RKO (cell line): ENCODE data around the gene SUGCT.
"Not testable (repeated sequence)": the region's sequence is repeated elsewhere in the genome, so short reads cannot be mapped to it uniquely, and the experiment has no call there.

ENCODE experiments used
- DNase-seq: peaks from one replicate; pipeline ENCODE4 v3.0.0-alpha.2; 2016; ENCODE audit warnings: low spot score

SUGCT gene

DNA sequence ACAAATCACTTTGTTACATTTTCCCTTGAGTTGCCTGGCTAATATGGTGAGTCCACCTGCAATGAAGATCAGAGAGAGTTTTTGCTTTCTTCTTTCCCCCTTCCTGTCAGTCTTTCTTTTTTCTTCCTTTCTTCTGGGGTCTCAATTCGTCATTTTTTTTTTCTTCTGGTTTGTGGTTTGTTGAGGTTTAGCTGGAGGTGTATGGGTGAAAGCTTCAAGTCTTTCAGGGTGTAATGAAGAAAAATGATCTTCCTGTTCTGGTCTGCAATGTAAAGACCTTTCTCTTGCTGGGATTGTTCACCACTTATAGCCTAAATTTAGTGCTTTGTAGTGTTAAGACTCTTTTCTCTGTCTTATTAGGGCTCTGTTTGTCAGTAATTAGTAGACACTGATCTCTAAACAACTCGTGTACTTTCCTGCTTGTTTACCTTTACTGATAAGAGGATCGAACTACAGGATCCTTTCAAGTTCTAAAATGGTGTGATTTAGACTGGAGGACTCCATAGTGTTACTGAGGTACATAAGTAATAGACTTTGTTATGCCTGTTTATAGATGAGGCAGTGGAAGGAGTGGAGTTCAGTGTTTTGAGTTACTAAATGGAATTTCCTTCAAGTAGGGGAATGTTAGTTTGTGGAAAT lies 129.1 kb downstream of the SUGCT start:
- DNase-seq: no peak

DNA sequence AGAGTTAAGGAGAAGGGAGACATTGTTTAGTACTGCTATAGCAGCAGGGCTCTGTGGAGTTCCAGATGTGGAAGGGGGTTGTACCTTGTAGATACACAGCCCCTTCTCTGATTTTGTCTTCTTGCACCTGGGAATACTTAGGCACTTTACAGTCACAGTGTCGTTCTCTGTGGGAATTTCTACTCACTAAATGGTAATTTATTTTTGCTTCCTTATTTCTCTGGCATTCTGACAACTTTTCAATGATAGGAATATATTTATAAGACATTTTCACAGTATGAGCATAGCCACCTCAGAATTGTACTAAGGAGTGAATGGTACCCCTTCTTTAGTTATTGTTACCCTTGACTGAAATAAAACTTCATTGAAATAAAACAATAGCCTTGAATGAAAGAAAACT lies 132.8 kb downstream of the SUGCT start:
- DNase-seq: no peak

DNA sequence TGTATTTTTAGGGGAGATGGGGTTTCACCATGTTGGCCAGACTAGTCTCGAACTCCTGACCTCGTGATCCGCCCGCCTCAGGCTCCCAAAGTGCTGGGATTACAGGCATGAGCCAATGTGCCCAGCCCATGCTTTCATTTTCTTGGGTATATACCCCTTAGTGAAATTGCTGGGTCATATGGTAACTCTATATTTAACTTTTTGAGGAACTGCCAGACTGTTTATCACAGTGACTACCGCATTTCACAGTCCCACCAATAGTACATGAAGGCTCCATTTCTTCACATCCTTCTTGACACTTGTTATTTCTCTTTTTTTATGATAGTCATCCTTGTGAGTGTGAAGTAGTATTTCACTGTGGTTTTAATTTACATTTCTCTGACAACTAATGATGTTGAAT lies 134.0 kb downstream of the SUGCT start:
- DNase-seq: not testable (repeated sequence)

DNA sequence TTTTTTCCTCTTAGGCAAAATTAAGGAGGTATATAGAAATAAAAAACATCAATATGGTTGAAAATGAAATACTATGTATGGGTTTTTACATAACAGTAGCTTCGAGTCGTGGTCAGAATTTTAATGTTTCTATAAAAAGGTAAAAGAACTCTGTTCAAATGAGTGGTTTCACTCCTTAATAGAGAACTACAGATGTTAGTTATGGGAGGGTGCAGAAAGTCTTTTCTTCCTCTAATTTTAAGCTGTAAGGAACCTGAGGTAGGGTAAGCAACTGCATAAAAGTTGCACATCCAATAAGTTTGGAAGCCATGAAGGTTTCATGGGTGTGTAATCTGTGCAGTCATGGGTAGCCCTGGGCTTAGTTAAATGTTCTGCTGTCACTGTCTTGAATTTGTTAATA lies 141.3 kb downstream of the SUGCT start:
- DNase-seq: no peak

DNA sequence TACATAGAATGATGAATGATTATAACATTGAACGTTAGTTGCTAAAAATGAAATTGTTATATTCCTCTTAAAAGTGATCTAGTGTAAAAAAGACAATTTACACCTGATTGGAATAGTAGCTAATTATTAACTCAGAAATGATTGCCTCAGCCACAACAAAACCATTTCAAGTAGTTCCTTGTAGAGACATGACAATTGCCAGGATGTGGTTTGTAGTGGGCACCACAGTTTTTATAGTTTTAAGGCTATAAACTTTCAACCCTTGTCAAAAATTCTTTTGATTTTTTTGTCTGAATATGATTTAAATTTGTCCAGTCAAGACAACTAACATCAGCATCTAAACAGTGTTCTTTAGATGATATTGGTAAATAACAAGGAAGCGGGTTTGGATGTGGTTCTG lies 145.2 kb downstream of the SUGCT start:
- no peak for DNase-seq

DNA sequence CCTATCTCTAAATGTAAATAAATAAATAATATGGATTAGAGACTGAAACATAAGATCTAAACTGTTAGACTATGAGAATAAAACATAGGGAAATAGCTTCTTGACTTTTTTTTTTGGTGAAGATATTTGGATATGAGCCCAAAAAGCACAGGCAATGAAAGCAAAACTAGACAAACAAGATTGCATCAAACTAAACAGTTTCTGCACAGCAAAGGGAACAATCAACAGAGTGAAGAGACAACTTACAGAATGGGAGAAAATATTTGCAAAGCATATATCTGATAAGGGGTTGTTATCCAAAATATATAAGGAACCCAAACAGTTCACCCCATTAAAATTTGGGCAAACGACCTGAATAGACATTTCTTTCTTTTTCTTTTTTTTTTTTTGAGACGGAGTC lies 148.1 kb downstream of the SUGCT start:
- DNase-seq: no peak

DNA sequence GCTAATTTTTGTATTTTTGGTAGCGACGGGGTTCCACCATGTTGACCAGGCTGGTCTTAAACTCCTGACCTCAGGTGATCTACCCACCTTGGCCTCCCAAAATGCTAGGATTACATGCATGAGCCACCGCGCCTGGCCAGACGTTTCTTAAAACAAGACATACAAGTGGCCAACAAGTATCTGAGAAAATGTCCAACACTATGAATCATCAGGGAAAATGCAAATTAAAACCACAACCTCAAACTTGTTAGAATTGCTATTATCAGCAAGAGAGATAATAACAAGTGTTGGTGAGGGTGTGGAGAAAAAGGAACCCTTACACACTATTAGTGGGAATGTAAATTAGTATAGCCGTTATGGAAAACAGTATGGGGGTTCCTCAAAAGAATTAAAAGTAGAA lies 148.6 kb downstream of the SUGCT start:
- DNase-seq: no peak

DNA sequence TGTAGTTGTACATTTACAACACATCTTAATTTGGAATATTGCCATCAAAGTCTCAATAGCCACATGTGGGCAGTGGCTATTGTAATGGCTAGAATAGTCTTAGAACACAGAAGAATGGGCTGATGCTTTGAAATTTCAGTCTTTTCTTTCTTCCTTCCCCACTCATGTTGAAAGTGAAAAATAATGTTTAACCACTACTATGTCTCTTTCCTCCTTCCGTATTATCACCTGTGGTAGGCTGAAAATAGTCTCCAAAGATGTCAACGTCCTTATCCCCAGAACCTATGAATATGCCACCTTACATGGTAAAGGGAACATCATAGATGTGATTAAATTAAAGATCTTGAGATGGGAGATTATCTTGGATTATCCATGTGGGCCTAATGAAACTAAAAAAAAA lies 154.0 kb downstream of the SUGCT start:
- no peak for DNase-seq

DNA sequence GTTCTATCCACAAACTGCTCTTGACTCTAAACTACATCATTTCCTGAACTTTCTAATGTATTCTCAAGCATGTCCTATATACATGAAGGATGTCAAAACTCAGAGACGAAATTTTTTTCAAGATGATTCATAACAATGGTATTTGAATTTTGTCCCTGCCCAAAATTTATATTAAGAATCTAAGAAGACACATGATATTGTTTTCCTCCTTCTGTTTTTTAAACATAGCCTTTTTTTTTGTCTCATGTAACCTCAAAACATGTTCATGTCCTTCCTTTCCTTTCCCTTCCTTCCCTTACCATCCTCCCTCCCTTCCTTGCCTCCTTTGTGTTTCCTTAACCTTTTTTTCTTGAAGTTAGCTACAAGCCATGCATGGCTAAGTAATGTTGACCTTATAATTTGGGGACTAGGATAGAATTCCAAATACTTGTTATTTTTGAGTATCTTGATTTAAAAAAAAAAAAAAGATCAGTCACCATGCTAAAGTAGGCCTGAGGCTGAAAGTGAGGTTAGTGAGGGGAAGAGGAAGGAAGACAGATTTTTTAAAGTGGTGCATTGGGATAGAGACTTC lies 163.0 kb downstream of the SUGCT start:
- DNase-seq: no peak

DNA sequence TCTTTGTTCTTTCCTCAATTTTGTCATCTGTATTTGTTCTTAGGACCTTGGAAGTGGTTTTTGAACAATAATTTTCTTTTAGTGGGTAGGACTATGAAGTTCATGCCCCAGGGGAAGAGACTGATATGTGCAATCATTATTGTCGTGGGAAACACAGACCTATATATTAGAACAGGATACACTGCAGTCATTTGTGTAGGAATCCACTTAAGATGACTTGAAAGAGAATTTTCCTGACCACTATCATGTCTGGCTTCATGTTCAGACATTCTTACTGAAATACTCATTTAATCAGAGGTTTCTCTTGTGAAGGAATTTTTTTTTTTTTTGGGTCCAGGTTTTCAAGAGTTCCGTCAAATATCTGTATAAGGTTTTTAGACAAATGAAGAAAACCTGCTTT lies 163.6 kb downstream of the SUGCT start:
- no peak for DNase-seq

DNA sequence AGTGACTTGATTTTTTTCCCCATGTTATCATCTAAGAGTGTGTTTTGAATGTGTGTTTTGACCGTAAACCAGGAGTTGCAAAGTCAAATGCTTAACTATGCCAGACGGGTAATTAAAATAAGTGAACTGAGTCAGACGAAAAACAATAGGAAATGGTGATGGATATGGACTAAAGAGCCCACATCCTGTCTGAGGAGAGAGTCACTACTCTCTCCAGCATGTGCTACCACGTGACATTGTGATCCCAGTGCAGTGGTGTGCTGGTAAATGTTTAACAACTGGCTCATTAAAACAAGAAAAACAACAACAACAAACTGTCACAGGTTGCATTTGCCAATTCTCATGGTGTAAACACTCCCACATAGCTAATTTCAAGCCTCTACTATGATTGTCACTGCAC lies 164.3 kb downstream of the SUGCT start:
- DNase-seq: peak; percentile 62

DNA sequence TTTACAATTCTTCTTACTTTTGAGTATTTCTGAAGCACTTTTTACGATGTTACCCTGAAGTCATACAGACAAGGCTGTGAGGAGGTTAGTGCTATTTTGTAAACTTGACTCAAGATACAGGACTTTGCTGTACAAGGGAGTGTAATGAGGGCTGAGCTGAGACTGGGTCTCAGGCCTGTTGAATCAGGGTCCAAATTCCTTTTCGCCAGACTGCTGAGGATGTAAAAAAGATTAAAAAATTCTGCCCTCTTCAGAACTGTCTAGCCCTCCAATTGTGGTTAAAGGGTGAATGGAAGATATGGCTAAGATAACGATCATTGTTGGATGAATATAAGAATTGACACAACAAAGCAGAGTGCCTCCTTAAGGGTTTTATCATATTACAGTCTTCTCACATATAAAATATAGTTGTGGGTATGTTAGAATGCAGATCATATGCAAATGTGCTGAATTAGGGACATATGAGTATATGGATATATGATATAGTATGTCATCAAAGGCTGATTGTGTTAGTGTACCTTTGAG lies 165.4 kb downstream of the SUGCT start:
- DNase-seq: no peak

DNA sequence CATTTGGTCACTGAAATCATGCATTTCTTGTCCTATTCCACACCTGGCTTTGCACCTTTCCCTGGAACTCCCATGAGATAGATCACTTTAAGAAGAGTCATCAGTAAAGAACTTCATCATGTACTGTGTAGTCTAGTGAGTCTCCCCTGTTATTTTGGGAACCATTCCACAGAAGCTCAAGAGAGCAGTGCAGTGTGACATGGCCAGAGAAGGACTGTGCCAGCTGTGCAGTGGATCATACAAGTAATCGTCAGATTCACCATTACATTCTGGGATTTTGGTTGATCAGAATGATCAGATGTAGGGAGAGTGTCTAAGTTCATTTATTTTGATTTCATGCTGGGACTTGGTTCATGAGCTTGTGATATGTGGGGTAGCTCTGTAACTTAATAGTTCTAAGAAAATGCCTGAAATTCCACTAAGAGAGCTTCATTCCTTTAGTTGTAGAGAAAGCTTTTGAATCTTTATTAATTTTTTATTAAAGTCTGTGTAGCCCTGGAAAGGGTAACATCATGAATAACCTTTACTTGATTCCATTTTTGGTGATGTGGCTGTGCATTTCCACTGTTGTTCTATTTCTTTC lies 166.8 kb downstream of the SUGCT start:
- no peak for DNase-seq

DNA sequence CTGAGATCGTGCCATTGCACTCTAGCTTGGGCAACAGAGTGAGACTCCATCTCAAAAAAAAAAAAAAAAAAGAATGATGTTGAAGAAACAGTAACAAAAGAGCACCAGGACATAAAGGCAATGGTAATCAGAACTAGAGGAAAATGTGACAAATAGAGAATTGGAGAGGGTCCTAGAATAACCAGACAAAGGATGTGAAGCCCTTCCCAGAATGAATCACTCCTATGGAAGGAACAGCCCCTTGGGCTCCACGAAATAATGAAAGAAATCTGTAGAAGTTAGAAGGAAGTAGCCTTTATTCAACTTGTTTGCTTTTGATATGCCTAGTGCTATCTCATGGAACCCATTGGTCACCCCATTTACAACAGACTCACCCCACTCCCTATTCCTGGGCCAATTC lies 169.2 kb downstream of the SUGCT start:
- DNase-seq: no peak

DNA sequence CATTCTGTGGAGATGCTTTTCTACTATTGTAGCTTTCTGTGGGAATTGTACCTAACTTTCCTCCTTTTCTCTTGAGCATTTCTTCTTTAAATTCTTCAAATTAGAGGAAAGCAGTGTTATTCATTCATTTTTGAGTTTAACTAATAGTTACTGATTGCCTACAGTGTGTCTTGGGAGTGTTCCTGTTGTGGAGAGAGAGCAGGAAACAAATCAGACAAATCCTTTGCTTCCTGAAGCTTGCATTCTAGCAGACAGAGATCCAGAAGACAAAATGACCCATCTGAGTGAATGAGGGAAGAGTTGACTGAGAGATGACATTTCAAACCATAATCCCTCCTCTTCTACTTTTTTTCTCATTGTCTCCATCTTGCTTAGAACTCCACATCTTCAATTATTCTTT lies 170.4 kb downstream of the SUGCT start:
- no peak for DNase-seq

DNA sequence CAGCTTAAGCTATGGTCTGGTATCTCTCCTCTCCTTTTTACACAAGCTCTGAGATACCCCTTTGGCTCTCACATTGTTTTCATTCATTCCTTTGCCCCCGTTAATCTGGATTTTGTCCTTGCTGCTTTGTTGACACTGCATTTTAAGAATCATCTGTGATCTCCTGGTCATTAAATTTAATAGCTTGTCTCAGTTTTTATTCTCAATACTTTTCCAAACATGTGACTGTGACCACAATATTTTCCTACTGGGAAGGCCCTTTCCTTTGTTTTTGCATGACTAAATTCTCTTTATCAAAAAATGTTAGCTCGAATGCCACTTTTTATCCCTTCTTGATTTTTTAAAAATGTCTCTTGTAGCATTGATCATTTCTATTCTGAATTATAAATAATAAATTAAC lies 171.2 kb downstream of the SUGCT start:
- no peak for DNase-seq

DNA sequence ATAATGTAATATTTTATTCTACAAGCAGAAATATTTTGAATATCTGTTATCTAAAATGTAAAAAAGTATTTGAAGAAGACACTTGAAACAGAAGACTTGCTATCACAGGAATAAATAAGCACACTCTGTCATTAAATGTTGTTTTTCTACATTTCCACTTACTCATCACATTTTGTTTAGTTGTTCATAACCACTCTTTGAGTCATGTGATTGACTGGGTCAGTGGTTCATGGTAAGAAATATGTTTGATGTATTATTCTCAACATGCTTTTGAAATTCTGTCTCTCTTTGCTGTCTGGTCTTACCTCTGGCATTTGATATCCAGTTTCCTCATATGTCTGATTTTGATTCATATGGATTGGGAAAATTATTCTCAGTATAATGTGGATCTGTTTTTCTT lies 171.8 kb downstream of the SUGCT start:
- no peak for DNase-seq

DNA sequence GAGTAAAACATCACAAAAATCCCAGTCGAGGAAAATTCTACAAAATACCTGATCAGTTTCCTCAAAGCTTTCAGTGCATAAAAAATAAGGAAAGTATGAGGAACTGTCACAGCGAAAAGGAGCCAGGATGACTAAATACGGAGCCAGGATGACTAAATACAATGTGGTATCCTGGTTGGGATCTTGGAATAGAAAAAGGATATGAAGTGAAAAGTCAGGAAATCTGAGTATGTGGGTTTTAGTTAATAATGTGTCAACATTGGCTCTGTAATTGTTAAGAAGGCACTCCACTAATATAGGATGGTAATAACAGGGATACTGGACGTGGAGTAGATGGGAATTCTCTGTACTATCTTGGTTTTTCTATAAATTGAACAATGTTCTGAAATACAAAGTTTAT lies 175.5 kb downstream of the SUGCT start:
- DNase-seq: no peak

DNA sequence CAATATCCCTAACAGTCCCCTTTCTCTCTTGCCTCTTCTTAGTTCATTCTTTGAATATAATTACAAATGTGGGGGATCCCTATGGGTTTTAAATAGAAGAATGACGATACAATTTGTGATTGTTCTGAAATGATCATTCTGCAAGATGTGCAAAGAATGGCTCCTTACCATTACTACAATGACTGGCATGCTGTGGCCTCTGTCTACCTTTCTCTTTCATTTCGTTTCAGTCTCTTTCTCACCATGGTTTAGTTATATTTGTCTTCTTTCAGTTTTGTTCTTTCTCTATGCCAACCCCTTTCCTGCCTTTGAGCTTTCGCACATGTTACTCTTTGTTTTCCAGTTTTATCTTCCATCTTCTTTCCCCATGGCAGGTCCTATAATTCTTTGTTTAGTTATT lies 176.5 kb downstream of the SUGCT start:
- DNase-seq: no peak

DNA sequence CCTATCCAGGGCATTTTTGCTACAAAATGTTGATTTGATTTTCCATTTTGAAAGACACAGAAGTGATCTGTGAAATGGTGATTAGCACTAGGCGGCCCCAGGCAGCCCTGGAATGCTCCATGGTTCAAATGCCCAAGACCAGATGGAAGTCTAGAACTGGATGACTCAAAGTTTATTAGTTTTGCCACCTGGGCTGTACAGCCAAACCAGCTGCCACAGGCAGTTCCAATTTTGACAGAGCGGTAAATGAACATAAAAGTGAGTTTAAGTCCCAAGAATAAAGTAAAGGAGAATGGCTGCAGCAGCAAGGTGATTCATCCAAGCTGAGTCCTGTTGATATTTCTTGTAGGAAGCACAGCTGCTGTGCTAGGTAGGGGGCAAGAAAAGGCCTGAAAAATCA lies 180.5 kb downstream of the SUGCT start:
- no peak for DNase-seq

DNA sequence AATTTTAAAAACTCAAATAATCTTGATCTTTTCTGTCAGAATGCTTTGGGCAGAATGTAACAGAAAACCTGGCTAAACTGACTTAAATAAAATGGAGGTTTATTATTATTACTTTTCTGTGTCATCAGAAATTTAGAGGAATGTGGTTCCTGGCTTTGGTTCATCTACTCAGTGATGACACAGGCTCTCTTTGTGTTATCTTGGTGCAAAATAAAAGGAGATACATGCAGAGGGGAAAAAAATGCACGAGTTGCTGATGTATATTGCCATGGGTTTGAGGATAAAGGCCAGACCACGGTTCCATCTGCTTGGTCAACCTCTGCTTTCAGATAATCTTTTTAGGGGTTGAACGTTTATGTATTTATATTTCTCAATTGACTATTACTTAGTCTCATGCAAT lies 181.4 kb downstream of the SUGCT start:
- DNase-seq: no peak

DNA sequence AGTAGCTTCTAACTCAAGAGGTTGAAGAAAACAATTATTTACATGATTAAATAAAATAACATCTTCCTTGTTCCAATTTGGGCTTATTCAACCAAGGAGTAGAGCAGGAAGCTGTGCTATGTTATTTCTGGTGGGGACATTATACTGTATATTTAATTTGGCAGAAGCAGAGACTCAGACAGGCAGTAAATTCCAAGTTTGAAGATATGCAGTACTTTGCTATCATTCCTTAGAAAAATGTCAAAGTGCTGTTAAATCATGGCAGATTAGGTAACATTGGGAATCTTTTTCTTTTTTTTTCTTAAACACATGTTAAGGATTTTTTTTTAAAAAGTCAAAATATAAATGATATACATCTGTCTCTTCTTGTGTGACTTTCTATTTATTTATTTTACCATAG lies 190.1 kb downstream of the SUGCT start:
- no peak for DNase-seq

DNA sequence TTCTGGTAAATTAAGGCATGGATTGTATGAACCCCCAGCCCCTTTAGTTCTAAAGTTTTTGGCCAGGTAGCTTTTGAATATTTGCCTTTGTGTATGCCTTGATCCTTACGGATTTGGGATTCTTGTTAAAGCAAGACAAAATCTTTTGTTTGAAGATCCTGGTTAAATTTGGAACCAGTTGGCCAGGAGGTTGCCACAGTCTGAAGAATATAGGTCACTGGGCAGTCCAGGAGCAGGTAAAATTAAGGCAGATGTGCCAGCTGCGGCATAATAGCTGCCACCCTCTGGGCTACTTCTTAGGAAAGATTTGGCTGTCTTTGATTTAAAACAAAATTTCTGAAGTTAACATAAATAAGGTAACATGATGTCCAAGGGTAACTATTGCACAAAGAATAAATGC lies 192.3 kb downstream of the SUGCT start:
- no peak for DNase-seq

DNA sequence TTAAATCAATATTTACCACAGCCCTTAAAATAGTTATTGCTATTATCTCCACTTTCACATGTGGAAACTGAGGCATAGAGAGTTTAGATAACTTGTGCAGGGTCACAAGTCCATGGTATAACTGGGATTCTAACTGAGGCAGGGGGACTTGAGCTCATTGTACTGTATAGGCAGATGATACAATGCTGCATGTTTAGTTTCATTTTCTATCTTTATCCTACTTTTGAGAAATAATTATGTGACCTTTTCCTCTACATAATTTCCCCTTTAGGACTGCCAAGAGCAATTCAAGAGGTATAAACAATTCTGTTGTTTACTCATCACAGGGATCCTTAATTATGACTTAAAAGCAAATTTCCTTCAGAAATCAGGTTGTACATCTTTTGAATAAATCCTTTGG lies 193.1 kb downstream of the SUGCT start:
- no peak for DNase-seq
